GM20431 (cell line): ENCODE measurements around the gene GPR37L1.
"Not testable (repeated sequence)": the region's sequence is repeated elsewhere in the genome, so short reads cannot be mapped to it uniquely, and the experiment has no call there.

ENCODE experiments used
- in situ Hi-C: fragments of 300-500 bp; cut with MseI, MboI; formaldehyde crosslinking; loops from one replicate; pipeline ENCODE4 v1.15.0; 2020; ENCODE audit warnings: low sequenced_read_pairs; ENCODE audit not compliant: unreplicated experiment

The GPR37L1 gene

DNA sequence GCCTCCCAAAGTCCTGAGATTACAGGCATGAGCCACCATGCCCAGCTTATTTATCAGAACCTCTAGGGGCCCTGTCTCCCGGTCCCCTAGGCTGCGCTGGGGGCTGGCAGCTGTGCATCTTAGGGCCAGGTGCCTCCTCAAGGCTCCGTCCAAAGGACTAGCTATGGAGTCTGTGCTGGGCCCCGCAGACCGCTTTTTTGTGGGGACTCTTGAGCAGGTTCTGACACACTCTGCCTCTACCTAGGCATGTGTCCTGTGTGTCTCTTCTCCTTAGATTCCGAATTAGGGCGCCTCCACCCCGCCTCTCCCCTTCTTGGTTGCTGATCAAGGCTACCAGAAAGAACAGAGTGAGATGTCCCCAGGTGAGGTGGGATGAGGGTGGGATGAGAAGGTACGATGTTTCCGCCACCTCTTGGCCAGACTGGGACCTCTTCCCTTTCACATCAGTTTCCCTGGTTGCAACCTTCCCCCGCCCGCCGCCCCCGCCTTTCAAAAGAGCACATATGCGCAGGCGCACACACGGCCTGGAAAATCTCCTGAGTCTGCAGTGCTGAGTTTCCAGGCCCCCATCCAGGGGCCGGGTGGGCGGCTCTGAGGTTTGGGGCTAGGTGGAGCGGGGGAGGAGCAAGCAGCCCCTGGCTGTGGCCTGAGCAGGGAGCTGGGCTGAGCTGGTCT lies 42.7 kb downstream of the GPR37L1 start:
- in situ Hi-C loops, result no loop called here

- in situ Hi-C loops, result no loop called here
Measured at GRCh38 chr1:202165942-202166843, 43.5 kb downstream of the GPR37L1 start.

GRCh38 chr1:202167054-202167453 lies 44.3 kb downstream of the GPR37L1 start:
- in situ Hi-C loops, result not testable (repeated sequence)

DNA sequence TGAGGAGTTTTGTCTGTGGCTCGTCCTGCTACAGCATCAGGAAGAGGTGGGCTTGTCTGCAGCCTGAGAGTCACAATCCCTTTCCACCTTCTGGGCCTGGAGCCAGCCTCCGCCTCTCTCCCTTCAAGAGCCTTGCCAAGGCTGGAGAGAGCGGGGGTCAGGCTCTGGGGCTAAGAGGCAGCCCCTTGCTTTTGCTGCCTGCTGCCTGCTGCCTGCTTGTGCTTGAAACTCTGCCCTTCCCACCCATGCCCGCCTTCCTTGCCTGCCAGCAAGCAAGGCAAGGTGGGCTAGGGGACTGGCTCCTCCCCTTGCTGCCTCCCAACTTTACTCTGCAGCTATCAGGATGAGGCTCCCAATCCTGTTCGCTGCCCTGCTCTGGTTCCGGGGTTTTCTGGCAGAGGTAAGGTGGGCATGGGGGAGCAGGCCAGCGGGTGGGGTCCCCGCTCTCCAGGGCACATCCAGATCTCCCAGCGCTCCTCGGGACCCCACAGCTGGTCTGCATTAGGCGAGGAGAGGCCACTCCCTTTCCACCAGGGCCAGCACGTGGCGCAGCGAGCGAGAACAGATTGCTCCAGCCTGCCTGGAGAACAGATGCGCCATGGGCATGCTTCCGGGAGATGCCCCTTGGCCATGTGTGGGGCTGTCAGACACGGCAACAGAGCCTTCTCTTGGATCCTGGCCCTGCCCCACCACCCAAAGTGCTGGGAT lies 45.1 kb downstream of the GPR37L1 start:
- in situ Hi-C loops, result no loop called here

DNA sequence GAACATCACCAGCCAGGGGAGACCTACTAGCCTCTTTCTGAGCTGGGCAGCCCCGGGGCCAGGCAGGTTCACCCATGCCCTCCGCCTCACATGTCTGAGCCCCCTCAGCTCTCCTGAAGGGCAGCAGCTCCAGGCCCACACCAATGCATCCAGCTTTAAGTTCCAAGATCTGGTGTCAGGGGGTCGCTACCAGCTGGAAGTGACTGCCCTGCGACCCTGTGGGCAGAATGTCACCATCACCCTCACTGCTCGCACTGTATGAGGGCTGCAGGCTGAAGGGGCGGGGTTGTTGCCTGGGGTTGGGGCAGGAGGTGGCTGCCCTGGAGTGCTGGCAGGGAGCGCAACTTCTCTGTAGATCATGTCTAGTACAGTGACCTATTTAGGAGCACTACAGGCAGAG lies 46.1 kb downstream of the GPR37L1 start:
- in situ Hi-C loops, result no loop called here

DNA sequence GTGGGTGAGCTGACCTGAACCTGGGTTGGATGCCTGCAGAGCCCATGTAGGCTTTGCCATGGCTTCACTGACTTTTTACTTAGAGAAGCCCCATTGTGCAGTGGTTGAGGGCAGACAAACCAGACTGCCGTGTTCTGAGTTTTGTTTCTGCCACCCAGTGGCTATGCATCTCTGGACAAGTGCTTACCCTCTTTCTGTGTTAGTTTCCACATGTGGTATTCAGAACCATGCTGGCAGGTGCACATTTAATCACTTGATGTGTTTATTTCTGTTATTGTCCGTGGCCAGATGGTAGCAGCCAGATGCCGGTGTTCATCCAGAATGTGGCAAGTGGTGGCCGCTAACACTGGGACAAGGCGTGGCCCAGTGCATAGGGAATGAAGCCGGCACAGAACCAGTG lies 48.0 kb downstream of the GPR37L1 start:
- in situ Hi-C loops, result no loop called here

GRCh38 chr1:202171292-202172014 lies 48.7 kb downstream of the GPR37L1 start:
- in situ Hi-C loops, result no loop called here

- in situ Hi-C loops, result no loop called here
Measured at GRCh38 chr1:202172015-202172355, 49.3 kb downstream of the GPR37L1 start.

DNA sequence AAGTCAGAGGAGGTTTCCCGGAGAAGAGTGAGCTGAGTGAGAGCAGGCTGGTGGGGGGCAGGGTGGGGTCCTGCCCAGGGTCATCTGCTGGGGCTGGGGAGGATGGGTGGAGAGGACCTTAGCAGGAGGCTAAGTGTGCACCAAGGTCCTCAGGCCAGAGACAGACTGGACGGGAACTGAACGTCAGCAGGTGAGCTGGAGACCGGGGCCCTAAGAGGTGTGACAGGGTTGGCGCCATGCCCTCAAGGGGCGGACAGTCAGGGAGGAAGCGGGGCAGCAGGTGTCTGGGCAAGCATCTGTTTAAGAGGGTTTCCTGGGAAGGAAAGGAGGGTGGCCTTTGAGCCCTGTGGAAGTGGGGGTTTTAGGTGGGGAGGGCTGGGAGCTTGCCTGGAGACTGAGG lies 51.3 kb downstream of the GPR37L1 start:
- in situ Hi-C loops, result no loop called here

DNA sequence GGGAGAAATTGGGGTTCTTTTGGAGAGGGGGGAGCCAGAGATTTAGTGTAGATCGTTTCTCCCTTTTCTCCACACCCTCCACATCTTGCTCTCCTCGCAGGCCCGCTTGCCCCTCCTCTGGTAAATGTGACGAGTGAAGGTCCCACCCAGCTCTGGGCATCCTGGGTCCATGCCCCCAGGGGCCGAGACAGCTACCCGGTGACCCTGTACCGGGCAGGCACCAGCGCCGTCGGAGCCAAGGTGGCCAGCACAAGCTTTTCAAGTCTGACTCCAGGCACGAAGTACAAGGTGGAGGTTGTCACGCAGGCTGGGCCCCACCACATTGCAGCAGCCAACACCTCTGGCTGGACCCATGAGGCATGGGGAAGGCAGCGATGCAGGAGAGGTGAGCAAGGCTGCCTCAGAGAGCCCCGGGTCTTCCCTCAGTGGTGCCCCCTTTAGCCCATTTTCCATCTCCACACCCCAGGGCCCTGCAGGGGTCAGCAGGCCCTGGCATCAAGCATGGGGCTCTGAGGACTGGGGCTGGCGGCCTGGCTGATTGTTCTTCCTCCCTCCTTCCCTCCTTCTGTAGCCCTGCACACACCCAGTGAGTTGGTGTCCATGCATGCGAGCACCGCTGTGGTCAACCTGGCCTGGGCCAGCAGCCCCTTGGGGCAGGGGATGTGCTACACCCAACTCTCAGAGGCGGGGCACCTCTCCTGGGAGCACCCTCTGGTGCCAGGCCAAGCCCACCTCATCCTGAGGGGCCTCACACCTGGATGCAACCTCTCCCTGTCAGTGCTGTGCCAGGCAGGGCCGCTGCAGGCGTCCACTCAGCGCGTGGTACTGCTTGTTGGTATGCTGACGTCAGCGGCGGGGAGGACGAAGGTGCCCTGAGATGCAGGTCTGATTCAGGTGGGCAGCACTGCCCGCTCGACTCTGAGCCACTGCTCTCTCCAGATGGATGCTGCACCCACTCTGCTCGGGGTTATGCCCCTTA lies 54.5 kb downstream of the GPR37L1 start:
- in situ Hi-C loops, result no loop called here

DNA sequence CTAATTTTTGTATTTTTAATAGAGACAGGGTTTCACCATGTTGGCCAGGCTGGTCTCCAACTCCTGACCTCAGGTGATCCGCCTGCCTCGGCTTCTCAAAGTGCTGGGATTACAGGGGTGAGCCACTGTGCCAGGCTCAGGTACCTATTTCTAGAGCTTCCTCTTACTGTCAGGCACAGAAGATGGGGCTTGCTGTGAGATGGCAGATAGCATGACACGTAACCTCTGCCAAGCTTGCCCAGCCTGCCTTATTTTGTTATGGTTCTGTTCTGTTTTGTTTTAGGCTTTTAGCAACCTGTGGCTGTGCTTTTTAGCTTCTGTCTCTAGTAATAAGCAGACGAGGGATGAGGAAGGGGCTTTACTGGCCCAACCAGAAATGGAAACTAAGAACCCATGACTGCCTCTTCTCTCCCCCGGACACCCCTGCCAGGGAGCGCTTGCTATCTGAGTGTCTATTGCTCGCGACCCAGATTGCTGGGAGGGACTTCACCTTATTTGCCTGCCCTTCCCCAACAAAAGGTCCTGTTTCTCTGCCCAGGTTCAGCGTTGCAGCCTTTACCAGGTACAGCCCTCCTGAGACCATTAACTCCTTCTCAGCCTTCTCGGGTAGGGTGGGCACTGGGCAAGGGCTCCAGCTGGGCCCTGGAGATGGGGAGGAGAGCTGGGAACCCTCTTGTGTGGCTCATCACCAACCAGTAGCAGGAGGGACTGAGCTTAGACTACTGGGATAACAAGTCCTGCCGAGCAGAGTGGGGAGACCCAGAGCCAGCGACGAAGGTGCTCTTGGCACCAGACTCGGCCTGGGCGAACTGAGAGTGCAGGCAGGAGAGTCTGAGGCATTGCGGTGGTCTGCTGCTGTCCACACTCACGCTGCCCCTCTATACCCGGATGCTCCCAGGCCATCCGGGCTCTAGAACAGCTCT lies 57.4 kb downstream of the GPR37L1 start:
- in situ Hi-C loops, result no loop called here

GRCh38 chr1:202180751-202181139 lies 58.0 kb downstream of the GPR37L1 start:
- in situ Hi-C loops, result not testable (repeated sequence)

GRCh38 chr1:202181586-202181985 lies 58.9 kb downstream of the GPR37L1 start:
- in situ Hi-C loops, result no loop called here

GRCh38 chr1:202182040-202182877 lies 59.5 kb downstream of the GPR37L1 start:
- in situ Hi-C loops, result no loop called here
